ENCODE results near the gene CCDC81.

The CCDC81 gene

DNA sequence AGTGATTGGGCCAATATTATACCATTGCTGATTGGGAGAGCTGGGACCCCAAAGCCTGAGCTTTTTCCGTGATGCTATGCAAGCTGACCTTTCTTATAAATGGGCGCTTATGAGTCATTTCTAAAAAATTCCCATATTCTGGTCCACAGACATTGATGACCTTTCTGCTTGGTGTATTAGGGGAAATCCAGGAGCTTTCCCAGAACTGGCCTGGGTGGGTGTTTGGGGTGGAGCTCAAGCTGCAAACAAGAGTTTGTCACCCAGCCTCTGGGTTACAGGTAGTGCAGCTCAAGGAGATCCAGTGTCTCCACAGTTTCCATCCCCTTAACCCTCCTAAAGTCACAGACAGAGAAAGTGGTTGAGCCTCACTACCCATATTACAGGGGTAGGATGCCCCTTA, 67.7 kb downstream of the CCDC81 start:
- DNase-seq, result no peak

DNA sequence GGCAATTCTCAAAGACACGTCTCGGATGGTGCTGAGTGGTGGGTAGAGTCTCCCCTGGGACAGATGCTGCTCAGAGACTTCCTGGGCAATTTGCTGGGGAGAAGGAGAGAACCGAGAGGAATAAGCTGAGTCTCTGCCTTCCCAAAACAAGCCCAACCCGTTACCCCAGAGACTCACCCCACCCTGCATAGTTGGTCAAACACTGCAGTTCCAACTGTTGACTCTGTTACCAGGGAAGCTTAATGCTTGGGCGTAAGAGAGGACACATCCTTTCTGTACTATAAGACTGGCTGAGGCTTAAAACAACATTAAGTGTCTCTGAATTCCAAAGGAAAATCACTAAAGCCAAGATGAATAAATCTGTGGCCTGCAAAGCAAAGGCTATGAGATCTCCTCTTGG, 68.1 kb downstream of the CCDC81 start:
- no peak for DNase-seq

DNA sequence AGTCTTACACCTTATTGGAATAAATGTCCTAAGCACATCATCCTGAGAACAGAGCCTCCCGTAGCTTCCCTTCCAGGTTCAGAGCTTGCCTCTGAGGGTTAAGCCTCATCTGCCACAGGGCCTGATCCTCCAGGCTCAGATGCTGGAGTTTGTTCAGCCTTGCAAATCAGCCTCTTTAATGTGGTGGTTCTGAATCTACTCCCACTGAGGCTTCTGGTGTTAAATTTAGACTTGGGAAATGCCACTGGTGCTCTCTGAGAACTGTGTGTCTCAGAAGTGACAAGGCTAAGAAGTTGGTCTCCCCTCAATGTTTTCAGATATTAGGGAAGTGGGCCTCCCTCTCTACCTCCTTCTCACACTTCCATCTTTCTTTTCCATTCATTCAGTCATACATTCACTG, 68.7 kb downstream of the CCDC81 start:
- DNase-seq, result no peak

DNA sequence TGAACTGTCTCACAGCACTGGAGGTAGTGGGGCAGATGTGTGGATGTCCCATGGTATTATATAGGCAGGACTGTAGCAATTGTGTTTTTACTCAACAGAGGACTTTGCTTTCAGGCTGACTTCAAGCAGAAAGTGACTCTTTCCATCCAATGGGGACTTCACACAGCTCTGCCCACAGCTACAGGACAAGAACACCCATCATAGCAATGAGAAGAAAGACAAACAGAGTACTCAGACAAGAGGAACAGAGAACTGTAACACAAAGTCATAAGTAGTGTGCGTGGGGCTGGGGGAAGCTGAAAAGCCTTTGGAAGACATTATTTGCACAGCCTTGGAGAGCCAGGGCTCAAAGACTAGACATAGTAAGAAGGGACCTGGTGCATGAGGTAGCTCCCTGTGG, 70.3 kb downstream of the CCDC81 start:
- DNase-seq, result no peak

DNA sequence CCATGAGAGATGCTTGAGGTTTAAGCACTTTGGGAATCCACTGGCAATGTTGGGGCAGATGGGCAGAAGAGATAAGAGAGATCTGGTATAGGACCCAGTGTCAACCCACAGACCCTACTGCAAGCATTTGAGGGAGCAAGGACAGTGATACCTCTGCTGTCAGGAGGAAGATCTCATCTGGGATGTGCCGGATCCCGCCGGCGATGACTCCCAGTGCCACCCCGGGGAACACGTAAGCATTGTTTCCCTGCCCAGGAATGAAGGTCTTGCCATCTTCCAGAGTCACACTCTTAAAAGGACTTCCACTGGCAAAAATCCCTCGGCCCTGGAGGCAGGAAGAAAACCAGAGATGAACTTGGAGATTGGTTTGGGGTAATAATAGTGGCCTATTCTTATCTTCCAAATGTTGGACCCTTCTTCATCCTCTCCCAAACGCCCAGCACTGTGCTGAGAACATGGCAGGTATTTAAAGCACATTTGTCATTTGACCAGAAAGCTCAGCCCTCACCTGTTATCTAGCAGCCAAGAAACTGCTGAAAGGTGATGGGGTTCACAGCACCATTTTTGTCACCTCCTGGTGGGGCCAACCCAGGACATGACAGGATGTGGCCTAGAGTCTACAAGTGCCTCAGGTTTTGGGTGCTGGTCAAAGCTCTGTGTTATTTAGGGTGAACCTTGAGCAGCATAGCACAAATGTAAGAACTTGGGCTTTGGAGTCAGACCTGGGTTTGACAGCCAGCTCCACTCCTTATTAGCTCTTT, 71.7 kb downstream of the CCDC81 start:
- DNase-seq, result no peak

DNA sequence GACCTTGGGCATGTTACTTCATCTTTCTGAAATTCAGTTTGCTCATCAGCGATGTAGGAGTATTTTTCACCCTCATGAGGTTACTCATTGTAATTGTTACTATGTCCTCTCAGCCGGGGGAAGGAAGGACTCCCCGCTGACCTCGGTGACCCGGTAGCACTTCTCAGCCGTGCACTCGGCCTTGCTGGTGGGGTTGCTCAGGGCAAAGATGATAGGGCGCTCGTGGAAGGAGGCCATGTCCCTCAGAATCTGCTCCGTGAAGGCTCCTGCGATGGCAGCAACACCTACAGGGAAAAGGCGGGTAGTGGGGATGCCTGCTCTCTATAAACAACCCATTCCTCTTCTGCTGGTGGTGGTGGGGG, 72.2 kb downstream of the CCDC81 start:
- DNase-seq, result no peak

DNA sequence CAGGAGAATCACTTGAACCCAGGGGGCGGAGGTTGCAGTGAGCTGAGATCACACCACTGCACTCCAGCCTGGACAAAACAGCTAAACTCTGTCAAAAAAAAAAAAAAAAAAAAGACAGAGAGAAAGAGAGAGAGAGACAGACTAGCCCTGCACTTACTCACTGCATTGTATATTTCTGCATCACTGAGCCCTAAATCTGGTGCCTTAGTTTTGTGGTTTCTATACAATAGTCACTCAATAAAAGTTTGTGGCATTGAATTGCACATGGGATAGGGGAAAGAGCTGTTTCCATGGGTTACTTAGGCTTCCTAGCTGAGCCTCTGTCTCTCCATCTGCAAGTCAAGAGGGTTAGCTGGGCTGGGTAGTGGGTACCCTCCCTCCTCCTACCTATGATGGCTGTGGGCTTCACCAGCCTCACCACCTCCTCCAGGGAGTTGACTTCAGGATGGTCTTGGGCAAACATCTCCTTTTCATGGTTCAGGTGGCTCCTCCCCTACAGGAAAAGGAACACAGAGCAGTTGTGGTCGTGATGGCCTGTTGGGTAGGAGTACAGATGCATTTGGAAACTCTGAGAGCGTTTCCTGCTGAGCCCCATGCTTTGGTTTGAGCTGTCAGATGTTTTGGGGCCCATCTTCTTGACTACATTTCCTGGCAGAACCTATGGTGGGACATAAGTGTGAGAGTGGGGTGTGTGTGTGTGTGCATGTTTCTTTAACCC, 73.2 kb downstream of the CCDC81 start:
- DNase-seq, result no peak

DNA sequence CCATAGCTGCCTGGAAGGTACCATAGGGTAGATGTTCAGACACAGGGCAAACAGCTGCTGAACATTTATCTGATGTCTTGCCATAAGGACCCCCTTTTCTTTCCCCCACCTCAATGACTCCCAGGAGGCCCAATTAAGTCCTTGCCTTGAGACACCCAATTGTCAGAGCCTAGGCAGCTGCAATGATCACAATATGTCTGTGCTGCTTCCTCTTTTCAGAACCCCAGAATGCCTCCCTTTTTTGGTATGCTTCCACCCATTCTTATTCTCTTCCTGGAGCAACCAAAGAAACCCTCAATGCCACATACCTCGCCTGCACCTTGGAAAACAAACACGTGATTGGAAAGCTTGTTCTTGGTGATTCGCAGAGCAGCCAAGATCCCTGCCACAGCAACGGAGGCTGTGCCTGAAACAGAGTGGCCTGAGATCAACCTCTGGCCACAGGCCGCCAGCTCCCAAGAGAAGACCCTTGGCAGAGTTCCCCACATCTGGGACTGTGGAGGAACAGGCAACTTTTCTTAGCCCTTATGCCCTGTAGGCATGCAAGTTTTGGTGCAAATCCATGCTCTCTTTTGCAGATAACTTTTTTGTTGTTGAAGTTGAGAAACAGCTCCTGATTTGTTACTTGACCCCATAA, 75.4 kb downstream of the CCDC81 start:
- no peak for DNase-seq

DNA sequence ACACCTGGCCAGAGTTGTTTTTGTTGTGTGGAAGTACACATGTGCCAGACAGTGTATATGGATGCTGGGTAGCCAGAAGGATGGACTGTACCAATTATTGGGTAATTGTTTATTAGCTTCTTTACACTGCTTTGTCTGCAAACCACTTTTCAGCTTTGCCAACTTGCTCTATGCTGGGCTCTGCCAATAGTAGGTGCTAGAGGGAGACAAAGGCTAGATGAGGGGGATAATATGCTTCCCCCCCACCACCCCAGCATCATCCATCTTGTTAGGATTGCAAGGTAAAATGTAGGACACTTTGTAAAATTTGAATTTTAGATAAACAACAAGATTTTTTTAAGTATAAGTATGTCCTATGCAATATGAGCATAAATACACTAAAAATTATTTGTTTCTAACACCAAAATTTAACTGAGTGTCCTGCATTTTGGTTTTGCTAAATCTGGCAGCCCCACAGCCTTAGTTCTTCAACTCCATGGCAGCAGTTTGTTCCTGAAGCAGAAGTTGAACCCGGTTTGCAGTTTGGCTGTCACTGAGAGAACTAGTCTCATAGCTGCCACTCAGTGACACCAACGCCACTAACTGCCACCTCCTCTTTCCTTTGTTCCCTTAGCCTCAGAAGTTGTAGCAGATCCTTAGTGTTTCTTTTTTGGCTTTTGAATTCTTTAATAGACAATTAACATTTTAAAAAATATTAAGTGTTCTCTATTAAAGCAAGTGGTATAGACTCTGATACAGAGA, 78.8 kb downstream of the CCDC81 start:
- no peak for DNase-seq

DNA sequence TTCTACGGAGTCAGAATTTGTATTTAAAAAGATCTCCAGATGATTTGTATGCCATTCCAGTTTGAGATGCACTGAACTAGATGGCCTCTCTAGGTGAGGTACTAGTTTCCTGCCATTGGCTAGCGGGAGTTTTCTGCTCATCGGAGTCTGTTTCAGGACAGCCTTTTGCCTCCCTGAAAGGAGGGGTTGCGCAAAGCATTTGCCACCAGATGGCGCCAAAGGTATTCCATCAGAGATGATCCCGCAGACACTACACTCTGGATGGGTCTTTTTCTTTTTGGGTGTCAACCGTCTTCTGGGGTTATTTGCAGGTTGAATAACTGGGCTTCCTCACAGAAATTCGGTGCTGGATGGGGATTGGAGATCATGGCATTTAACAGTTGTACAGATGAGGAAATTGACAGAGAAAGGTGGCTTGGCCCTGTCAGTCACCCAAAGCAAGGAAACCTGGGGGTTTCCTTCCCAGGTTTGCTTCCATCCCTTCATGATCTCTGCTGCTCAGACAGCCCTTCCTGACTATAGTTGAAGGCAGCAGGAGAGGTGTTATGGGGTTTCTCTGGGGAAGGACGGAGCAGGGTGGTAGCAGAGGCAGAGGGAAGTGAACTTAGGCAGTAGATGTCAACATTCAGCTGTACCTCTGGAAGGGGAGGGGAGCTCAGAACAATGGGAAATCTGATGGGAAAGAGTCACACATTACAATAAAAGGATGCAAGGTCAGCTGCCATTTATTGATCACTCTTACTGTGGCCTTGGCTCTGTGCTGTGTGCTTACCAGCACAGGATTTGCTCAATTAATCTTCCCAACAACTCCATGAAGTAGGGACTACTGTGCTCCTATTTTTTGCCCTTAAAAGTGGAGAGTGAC, 81.6 kb downstream of the CCDC81 start:
- DNase-seq, result peak in 12 of 14 donors; percentile 25 to 66 (median 43)

DNA sequence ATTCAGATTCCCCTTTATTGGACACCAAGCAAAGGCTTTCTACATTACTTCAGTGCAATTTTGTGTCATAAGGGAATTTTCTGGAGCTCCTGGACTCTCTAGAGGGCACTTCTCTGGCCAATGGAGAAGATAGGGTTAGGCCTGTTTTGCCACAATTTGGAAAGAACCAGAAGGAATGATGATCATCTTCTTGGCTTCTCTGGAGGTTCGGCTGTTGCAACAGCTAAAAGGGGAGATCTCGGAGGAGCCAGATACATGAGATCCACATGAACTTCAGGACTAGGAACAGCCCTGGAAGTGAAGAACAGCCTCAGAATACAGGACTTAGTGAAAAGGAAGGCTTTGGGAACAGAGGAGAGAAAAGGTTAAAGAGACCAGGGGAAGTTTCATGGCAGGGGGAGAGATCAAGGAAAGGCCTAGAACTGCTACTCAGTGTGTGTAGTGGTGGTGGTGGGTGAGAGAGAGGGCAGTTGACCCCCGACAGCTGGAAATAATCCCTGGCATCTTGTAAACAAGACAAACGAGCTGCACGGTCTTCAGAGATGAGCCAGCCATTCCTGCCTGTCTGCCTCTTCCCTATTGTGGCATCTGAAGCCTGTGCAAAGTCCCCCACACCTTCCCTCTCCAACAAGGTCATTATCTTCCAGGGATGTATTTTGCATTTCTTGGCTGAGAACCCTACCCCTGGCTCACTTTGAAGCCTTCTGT, 83.8 kb downstream of the CCDC81 start:
- no peak for DNase-seq

DNA sequence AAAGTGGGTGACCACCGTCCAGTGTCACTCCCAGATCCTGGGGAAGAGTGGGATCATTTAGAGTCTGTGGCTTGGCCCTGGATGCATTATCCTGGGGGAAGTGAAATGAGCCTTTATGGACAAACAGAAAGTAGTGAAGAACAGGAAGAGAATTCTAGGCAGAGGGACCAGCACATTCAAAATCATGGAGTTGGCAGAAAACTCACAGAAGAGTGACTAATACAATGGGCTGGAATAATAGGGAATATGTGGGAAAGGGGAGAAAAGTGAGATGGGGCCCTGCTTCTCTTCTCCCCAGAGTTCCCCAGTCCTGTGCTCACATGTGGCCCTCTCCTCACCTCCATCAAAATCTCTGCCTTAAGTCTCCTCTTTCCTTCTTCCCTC, 84.3 kb downstream of the CCDC81 start:
- no peak for DNase-seq

DNA sequence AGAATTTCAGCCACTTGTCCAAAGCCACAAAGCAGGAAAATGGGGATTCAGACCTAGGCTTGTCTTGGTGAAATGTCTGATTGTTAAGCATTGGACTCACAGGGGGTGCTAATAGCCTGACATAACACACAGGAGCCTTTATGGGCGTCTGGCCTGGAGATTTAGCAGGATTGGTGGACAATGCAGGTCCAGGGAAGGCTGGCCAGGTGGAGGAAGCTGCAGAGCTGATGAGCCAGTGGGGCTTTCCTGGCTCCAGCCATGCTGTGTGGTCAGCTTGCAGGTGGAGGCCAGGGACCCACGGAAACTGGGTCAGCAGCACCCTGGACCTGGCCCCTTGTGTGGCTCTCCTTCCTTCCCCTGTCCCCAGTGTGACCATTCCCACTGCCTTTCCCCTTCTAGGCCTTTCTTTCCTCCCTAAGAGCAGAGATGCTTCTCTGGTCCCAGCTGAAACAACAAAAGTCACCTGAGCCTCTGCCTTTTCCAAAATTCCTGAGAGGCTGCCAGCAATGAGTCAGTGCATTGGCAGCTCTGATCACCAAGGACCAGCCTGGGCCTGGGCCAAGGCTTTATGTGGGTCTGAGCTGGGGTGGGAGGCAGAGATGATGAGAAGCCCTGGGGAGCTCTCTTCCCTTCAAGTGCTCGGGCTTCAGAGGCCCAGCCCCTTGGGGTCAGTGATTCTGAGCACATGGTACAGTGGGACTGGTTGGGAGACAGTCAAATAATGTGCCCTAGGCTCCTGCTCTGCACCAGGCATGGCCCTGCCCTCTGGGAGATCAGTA, 85.2 kb downstream of the CCDC81 start:
- DNase-seq, result peak in 1 of 14 donors; percentile 58

DNA sequence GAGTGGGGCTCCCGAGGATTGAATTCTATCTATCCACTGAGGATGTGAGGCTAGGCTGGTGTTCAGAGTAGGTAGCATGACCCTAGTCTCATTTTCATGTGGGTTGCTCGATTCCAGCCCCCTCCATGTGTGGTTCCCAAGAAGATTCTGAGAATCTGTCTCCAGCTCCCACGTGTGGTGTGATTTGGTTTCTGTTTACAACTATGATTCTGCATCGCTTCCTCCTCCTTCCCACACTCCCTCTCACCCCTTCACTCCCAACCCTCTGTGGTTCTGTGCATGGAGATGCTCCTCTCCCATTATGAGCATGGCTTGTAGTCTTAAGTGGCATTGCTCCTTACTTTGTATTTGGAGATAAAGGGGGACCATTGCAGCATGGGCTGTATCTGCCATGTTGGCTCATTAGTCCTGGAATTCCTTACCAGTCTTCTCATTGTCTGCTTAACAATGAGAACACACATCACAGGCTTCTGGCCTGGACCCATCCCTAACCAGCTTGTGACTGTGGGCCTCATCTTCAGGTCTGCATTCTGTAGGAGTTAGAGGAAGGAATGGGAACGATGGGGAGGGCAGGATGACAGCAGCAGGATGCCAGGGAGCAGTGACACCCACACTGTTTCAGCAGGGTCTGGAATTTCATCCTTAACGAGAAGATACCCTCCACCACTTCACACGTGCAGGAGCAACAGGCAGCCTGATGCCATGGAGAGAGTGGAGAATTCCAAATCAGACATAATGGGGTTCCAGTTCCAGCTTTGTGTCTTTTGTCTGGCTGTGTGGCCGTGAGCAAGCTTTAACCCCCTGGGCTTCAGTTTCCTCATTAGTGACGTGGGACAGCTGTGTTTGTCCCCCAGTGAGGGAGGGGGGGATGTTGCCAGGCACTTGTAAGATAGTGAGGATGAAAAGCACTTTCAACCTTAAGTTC, 86.0 kb downstream of the CCDC81 start:
- DNase-seq, result no peak

DNA sequence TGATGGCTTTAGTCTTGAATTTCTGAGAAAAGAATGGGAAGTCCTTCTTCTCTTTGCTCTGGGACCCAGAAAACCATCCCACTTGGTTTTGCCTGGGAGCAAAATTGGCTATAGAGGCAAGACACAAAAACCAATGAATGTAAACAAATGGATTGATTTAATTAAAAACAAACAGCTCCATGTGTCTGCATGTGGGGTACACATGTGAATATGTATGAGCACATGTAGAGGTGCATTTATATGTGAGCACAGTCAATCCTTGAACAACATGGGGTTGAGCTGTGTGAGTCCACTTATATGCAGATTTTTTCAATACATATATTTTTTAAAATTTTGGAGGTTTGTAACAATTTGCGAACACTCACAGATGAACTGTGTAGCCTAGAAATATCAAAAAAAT, 87.2 kb downstream of the CCDC81 start:
- no peak for DNase-seq

DNA sequence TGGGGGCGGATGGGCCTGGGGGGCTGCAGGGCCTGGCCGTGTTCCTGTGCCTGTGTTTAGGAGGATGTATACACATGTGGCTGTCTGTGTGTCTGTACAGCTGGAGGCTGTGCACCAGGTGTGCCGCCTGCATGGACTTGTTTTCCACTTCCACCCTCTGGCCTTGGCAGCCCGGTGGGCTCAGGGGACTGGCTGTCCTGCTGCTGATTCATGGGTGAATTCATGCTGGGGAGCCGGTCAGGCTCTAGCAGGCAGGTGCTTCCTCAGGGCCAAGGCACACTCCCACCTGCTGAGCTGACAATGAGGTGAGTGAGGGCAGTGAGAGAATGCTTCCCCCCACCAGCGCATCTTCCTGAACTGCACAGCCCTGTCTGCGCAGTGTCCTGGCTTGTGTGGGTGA, 88.4 kb downstream of the CCDC81 start:
- no peak for DNase-seq

DNA sequence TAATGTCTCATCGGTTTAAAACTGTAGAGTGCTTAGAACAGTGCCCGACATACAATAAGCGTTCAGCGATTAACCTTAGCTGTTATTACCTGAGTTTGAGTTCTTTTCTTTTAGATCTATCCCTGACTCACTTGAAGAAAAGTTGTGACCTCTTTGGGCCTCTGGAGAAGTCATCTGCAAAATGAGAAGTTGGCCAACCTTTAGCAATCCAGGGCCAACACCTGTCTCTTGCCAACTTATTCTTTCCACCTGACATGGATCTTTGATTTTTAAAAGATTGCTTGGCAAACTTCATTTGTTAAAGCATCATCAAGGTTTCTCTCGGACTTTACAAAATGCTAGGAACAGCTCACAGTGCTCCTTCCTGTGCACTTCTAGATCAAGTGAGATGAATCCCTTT, 89.3 kb downstream of the CCDC81 start:
- DNase-seq, result no peak

DNA sequence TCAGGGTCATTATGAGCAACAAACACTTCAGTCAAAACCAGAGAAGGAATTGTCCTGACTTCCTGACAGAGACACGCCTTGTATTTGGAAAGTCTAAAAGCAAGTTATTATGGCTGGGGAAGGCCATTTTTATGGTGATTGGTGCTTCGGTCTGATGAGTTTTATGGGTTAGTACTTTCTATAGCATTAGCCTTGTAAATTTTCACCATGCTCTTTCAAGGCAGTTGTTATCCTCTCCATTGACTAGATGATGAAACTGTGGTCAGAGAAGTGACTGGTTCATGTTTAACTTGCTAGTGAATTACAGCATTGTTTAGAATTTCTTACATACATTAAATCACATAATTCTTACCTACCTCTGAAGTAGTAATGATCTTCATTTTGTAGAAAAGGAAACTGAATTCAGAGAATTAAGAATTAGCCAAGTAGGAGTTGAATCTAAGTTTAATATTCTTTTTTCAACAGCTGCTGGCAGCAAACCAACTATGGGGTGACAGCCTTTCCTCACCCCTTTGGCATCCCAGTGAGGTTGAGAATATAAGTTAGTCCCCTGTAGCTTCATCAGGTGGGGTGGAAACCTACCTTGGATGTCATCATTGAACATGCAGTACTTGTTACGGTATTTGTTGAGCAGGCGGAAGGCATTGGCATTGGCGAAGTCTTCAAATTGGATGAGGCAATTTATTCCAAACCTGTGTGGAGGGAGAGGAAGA, 90.0 kb downstream of the CCDC81 start:
- no peak for DNase-seq

DNA sequence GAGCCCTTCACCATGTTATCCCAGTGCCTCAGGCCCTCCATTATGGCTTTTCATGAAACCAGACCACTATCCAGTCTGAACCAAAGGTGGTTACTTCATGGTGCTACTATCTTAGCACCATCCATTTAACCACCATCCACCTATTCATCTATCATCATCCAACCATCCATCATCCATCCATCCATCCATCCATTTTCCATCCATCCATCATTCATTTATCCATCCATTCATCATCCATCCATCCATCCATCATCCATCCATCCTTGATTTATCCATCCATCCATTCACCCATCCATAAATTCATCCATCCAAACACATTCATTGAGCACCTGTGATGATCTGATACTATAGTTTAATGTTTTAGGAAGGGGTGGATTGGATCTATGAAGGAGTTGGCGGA, 93.5 kb downstream of the CCDC81 start:
- DNase-seq, result no peak

Measured in C1 segment of cervical spinal cord (tissue), 14 donors.